SHP77 (cell line): Measurements from ENCODE around the gene TACR2.
"Not testable (repeated sequence)": the region's sequence is repeated elsewhere in the genome, so short reads cannot be mapped to it uniquely, and the experiment has no call there.

Experiments used
- DNase-seq, 2 experiments: peaks; one replicate each; lab custom pipeline; 2025; lab: John Stamatoyannopoulos, UW

Gene TACR2

GRCh38 chr10:69450395-69450794, 33.7 kb upstream of the TACR2 start:
- not testable (repeated sequence) for DNase-seq

GRCh38 chr10:69449841-69450240, 33.1 kb upstream of the TACR2 start:
- peak; percentile 28 to 33 for DNase-seq

DNA sequence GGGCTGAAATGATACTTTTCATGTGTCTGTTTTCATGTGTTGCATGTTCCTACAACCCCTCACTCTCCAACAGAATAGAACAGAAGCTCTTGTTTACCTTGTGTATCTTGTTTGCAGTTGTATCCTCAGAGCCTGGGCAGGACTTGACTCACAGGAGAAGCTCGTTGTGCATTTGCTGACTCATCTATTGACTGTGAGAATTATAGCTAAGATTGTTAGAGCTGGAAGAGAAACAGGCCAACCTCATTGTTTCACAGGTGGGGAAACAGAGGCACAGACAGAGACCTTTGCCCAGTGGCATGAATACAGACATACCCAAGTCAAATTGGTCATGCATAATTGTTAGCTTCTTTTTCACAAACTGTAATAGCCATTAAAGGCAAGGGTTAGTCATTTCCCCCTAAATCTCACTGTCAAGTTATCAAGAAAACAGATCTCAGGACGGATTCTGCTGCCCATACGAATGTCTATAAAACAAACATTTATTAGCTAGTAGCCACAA, 30.0 kb upstream of the TACR2 start:
- DNase-seq = no peak

- DNase-seq = no peak
Observed at GRCh38 chr10:69446229-69446628, 29.5 kb upstream of the TACR2 start.

GRCh38 chr10:69445041-69445440, 28.3 kb upstream of the TACR2 start:
- no peak for DNase-seq

GRCh38 chr10:69443354-69443753, 26.6 kb upstream of the TACR2 start:
- DNase-seq = no peak

DNA sequence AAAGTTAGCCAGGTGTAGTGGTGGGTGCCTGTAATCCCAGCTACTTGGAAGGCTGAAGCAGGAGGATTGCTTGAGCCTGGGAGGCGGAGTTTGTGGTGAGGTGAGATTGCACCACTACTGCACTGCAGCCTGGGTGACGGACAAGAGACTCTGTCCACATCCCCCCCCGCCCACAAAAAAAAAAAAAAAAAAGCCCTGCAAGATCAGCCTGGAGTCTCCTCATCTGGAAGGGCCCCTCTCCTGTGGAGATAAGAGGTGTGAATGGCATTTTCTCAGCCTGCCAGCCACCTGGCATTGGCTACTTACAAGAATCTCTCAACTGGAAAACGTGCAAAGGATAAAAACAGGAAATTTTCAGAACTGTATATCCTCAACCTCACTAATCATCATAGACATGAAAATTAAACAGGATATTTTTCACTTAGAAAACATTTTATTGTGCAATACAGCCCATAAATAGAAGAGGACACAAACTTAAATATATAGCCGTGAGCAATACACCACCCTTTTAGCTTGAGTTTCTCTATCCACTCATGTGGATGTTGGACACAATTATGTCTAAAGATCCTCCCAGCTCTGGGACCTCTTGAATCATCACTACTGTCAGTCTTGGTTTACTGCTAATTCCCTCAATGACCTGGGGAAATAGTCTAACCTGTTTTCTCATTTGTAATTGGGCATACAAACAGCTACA, 23.2 kb upstream of the TACR2 start:
- no peak for DNase-seq

DNA sequence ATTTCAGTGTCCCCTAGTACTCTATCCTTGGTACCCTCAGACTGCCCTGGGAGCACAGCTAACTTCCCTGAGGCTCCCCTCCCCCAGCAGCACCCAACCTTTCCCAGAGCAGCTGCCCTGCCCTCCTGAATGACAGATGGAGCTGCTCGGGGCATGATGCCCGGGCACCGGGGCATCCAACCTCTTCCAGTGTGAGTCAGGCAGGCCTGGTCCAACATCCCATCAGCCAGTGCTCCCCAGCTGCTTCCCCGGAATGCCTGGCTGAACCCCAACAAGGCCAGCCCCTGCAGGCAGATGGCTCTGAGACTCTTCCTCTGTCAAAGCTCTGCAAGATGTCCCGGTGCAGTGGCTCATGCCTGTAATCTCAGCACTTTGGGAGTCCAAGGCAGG, 22.6 kb upstream of the TACR2 start:
- no peak for DNase-seq

GRCh38 chr10:69438536-69439349, 22.0 kb upstream of the TACR2 start:
- no peak for DNase-seq

GRCh38 chr10:69437321-69438259, 20.9 kb upstream of the TACR2 start:
- DNase-seq = no peak

- no peak for DNase-seq
Observed at GRCh38 chr10:69435966-69436520, 19.3 kb upstream of the TACR2 start.

DNA sequence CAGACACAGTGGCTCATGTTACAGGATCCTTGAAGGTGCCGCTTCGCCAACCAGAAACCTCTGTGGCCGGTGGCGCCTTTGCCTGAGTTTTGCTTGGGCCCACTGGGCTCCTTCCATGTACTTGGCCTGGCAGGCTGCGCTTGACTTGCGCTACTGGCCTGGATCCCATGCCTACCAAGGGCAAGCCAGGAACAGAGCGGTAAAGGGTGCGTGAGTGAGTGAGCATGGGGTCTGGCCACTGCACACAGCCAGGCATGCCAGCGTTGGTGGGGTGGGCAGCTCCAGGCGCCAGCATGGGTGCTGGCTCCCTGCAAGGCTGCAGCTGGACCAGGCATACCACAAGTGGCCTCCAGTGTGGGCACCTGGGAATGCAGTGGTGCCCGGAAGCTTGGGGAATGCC, 18.2 kb upstream of the TACR2 start:
- DNase-seq = no peak

DNA sequence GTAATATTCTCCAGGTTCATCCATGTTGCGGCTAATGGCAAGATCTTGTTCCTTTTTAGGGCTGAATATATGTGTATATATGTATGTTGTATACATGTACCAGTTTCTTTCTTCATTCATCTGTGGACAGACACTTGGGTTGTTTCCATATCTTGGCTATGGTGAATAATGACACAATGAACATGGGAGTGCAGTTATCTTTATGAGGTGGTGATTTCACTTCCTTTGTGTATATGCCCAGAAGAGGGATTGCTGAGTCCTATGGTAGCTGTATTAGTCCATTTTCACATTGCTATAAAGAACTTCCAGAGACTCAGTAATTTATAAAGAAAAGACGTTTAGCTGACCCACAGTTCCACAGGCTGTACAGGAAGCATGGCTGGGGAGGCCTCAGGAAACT, 17.5 kb upstream of the TACR2 start:
- DNase-seq = no peak

- DNase-seq = peak; percentile 32 to 62
Observed at GRCh38 chr10:69428165-69428564, 11.4 kb upstream of the TACR2 start.

DNA sequence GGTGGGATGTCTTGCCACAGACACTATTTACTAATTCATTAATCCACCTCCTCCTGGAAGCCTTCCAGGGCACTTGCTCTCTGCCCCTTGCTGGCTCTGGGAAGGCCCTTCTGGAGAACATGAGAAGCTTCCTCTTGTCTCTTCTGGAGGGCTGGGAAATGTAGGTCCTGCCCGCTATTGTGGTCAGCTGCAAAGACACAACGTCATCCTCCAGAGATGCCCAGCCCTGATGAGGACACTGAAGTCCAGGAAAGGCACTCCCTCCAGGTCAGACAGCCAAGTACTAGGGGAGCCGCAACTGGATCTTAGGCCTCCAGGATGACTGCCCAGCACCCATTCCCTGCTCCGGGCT, 9.6 kb upstream of the TACR2 start:
- DNase-seq = no peak

- DNase-seq = peak in 1 of 2 experiments; percentile 1
Observed at GRCh38 chr10:69425511-69426298, 9.0 kb upstream of the TACR2 start.

- no peak for DNase-seq
Observed at GRCh38 chr10:69425041-69425440, 8.3 kb upstream of the TACR2 start.

GRCh38 chr10:69422676-69423075, 6.0 kb upstream of the TACR2 start:
- no peak for DNase-seq

DNA sequence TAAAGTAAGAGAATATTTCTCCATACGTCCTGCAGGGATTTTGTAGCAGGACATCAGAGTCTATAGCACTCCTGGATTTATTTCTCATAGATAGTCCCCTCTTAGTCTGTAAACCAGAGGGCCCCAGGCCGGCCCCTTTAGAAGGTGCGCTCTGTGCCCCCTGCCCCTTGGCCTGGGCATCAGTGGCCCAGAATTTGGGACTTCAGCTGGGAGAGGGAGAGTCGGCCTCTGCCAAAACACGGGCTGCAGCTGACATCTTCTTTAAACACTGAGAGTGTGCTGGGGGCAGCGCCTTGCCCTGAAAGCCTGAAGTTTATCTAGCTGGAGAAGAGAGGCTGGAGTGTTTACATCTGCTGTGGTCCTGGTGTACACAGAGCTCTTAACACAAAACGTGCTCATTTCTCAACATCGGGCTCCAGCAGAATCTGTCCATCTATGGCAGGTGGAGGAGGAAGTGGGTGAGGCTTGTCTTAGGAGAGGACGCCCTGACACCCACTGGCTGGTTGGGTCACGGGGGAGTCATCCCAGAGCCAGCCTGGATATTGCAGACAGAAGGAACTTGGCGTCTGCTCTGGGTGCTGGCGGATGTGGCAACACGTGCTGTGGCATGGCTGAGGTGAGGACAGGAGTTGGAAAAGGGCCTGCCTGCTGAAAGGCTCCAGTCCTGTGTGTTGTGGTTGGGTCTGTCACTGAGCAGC, 5.0 kb upstream of the TACR2 start:
- DNase-seq = peak; percentile 43 to 61

DNA sequence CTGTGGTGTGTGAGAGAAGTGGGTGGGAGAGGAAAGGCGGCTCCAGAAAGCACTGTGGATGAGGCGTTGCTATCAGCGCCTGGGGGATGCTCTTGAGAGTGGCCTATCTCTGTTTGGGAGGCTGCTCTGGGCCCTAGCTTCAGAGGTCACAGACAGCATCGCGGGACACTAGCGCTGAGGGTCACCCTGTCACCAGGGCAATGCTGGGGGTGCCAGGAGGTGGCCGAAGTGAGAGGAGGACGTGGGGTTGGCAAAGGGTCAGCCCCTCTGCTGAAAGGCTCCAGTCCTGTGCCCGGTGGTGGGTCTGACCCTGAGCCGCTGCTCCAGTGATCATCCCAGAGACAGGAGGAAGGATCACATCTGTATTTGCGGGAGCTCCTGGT, 3.0 kb upstream of the TACR2 start:
- DNase-seq = no peak
